ENCODE data around the gene ANGPTL1. TPM values are rescaled to one million over a fixed set of nuclear protein-coding genes. Genes with fewer than 3 reads are reported as not detected.

Gene ANGPTL1
- total and polyA plus RNA-seq, 10 of the 15 experiments (the other 5 are each of a cell fraction or from before 2014, with no cell fraction given) = not detected

- Histone ChIP-seq H3K4me3 (no peak overlapping the region), H3K79me2 (ENCODE audit: control insufficient read depth, insufficient read depth, low read length) (no peaks in the 10 kb centered on the region), H3K4me1 (ENCODE audit: control insufficient read depth, insufficient read depth, low read length) (no peaks in the 10 kb centered on the region), H3K9me3 (replicated peaks; ENCODE audit: control insufficient read depth, insufficient read depth, low read length) (no peaks in the 10 kb centered on the region), H4K20me1 (ENCODE audit: control insufficient read depth, insufficient read depth) (no peaks in the 10 kb centered on the region), H3K27me3 (replicated peaks in 1 of 2; ENCODE audit: control insufficient read depth in 2 of 2, insufficient read depth in 2 of 2, low read length in 1 of 2) (no peaks in the 10 kb centered on the region), H3K27ac (ENCODE audit: control insufficient read depth, insufficient read depth) (no peak overlapping the region), H3K4me2 (ENCODE audit: control insufficient read depth, insufficient read depth) (no peak overlapping the region), H3K36me3 (ENCODE audit: control insufficient read depth in 2 of 2, insufficient read depth in 2 of 2, low read length in 1 of 2) (no peaks in the 10 kb centered on the region), H3K9ac (ENCODE audit: control insufficient read depth, insufficient read depth, low read length) (no peak overlapping the region), H2AFZ (ENCODE audit: control insufficient read depth, low read depth, low read length) (no peak overlapping the region)
- intact Hi-C loops (cut with micrococcal nuclease; ENCODE audit: unreplicated experiment) = no loop called here
- POLR2A ChIA-PET = no interaction called here
- ATAC-seq = no peak
- SMC1A ChIA-PET (ENCODE audit: uncharacterized antibody, unreplicated experiment) = interaction anchor here (2.2 kb wide), 1 partner anchor 8 kb away, joined by 11 read pairs; no protein-coding TSS in a partner anchor
- WGBS (ENCODE audit: insufficient coverage, insufficient replicate concordance, low lambda C conversion rate, missing lambda C conversion rate) = 15% methylated on average over 6 of the region's 6 CpGs
- peak; percentile 23 for FAIRE-seq
- RAD21 ChIA-PET (ENCODE audit: unreplicated experiment) = no interaction called here
- CTCF ChIA-PET = interaction anchor here (2.3 kb wide), 1 partner anchor 321 kb away, joined by 5 read pairs; no protein-coding TSS in a partner anchor
- DNase-seq (ENCODE audit: low read depth, low spot score) = no peak
- BruUV-seq (replicated peaks) = no TSS peak
- in situ Hi-C loops (cut with MboI) = no loop called here
- no peak for TF ChIP-seq FOS (IDR thresholded peaks at IDR 0.05; ENCODE audit: borderline replicate concordance, extremely low read depth, insufficient read length)
- TF ChIP-seq BCL3 (IDR thresholded peaks at IDR 0.05; ENCODE audit: borderline replicate concordance, insufficient read depth, low read depth, low read length, poor library complexity, severe bottlenecking) = no peak
- no peak for TF ChIP-seq NBN (IDR thresholded peaks at IDR 0.05)
- no peak for TF ChIP-seq PAX8 (IDR thresholded peaks at IDR 0.05)
- TF ChIP-seq ZNF592 (IDR thresholded peaks at IDR 0.05) = no peak
- TF ChIP-seq RELB (IDR thresholded peaks at IDR 0.05; ENCODE audit: low read depth) = no peak
- no peak for TF ChIP-seq CREM (IDR thresholded peaks at IDR 0.05; ENCODE audit: low read depth)
- no peak for TF ChIP-seq NR2C2 (IDR thresholded peaks at IDR 0.05; ENCODE audit: borderline replicate concordance, control insufficient read depth, insufficient read length, low read depth)
- no peak for TF ChIP-seq ZNF217 (IDR thresholded peaks at IDR 0.05)
- TF ChIP-seq EZH2 (IDR thresholded peaks at IDR 0.05; ENCODE audit: borderline replicate concordance, control insufficient read depth, low read depth, low read length) = no peak
- TF ChIP-seq TCF7 (IDR thresholded peaks at IDR 0.05; ENCODE audit: borderline replicate concordance) = no peak
- no peak for TF ChIP-seq NFYB (IDR thresholded peaks at IDR 0.05; ENCODE audit: insufficient read depth, low read depth, low read length)
- no peak for TF ChIP-seq POLR2AphosphoS2 (IDR thresholded peaks at IDR 0.05; ENCODE audit: low read depth, low read length)
- TF ChIP-seq SMARCA5 (IDR thresholded peaks at IDR 0.05) = no peak
- TF ChIP-seq ASH2L (IDR thresholded peaks at IDR 0.05; ENCODE audit: borderline replicate concordance, low read depth) = no peak
These were observed 6.6 kb downstream of the ANGPTL1 start for GRCh38 chr1:178864326-178864725.

Measured in GM12878 (cell line).